Neural crest cell (in vitro differentiated cells): ENCODE measurements around the gene SIGLECL1. TPM values are rescaled to one million over a fixed set of nuclear protein-coding genes. Genes with fewer than 3 reads are reported as not detected.

Experiments
- DNase-seq: peaks from one replicate; pipeline ENCODE4 v3.0.0; 2021; ENCODE audit warnings: low read depth, mixed read lengths, low spot score
- H3K27ac Mint-ChIP-seq: one replicate; pipeline ENCODE4 v1.8.0; 2021; ENCODE audit warnings: mild to moderate bottlenecking, mixed read lengths; ENCODE audit not compliant: unreplicated experiment
- H3K27me3 Mint-ChIP-seq: 2 replicates; pipeline ENCODE4 v1.8.0; 2021; ENCODE audit warnings: low read depth, mild to moderate bottlenecking, mixed read lengths
- H3K36me3 Mint-ChIP-seq: 2 replicates; pipeline ENCODE4 v1.8.0; 2021; ENCODE audit warnings: low read depth, mild to moderate bottlenecking, mixed read lengths
- H3K4me1 Mint-ChIP-seq: 2 replicates; pipeline ENCODE4 v1.8.0; 2021; ENCODE audit warnings: mixed read lengths
- H3K4me3 Mint-ChIP-seq: one replicate; pipeline ENCODE4 v1.8.0; 2021; ENCODE audit warnings: mild to moderate bottlenecking, mixed read lengths
- H3K9me3 Mint-ChIP-seq: 2 replicates; pipeline ENCODE4 v1.8.0; 2021; ENCODE audit warnings: mixed read lengths
- CTCF ChIP-seq: fragments of 200-600 bp; sonication (generic); conservative IDR thresholded peaks from 2 replicates; pipeline ENCODE4 v1.5.0; 2021; ENCODE audit warnings: antibody characterized with exemption, mild to moderate bottlenecking
- total RNA-seq: library from RNA; stranded (reverse); gene quantifications from 2 replicates; pipeline ENCODE4 v1.2.1, GENCODE V29; 2021

Gene SIGLECL1
- total RNA-seq, 1 donor from 2014 or later: not detected

GRCh38 chr19:51242881-51243630, 7.8 kb upstream of the SIGLECL1 start:
- no peak for DNase-seq
- H3K4me3 Mint-ChIP-seq: no peak overlapping the region
- H3K36me3 Mint-ChIP-seq: no peaks in the 10 kb centered on the region
- no peak overlapping the region for H3K27ac Mint-ChIP-seq
- peaks cover 27% of the 10 kb centered on the region for H3K27me3 Mint-ChIP-seq
- no peaks in the 10 kb centered on the region for H3K9me3 Mint-ChIP-seq
- no peaks in the 10 kb centered on the region for H3K4me1 Mint-ChIP-seq
- TF ChIP-seq CTCF: no peak

GRCh38 chr19:51246164-51246552, 4.7 kb upstream of the SIGLECL1 start:
- no peak overlapping the region for H3K27ac Mint-ChIP-seq
- H3K9me3 Mint-ChIP-seq: no peaks in the 10 kb centered on the region
- no peaks in the 10 kb centered on the region for H3K36me3 Mint-ChIP-seq
- H3K4me3 Mint-ChIP-seq: no peak overlapping the region
- no peak for DNase-seq
- no peaks in the 10 kb centered on the region for H3K4me1 Mint-ChIP-seq
- peaks cover 16% of the 10 kb centered on the region for H3K27me3 Mint-ChIP-seq
- TF ChIP-seq CTCF: no peak

GRCh38 chr19:51247972-51248590, 2.8 kb upstream of the SIGLECL1 start:
- peaks cover 6% of the 10 kb centered on the region for H3K27me3 Mint-ChIP-seq
- no peak for DNase-seq
- no peak overlapping the region for H3K27ac Mint-ChIP-seq
- TF ChIP-seq CTCF: no peak
- no peaks in the 10 kb centered on the region for H3K36me3 Mint-ChIP-seq
- H3K4me1 Mint-ChIP-seq: no peaks in the 10 kb centered on the region
- H3K9me3 Mint-ChIP-seq: no peaks in the 10 kb centered on the region
- no peak overlapping the region for H3K4me3 Mint-ChIP-seq

DNA sequence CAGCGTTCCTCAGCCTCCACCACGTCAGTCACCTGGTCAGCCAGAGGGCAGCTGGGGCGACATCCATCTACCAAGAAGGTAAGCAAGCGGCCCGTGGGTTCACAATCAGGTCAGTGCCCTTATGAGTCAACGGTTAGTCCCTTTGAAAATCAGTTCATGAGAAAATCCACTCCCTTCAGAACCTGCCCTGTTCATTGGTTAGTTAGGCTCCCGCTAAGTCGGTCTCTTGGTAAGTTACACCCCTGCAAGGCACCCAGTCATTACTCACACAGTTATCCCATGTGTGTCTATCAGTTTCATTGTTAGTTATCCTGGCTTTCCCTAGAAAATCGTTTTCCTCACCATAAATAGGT, 564 bp downstream of the SIGLECL1 start:
- Mint-ChIP-seq H3K36me3 (no peaks in the 10 kb centered on the region), H3K9me3 (no peaks in the 10 kb centered on the region), H3K27me3 (peaks cover 10% of the 10 kb centered on the region), H3K4me3 (no peak overlapping the region), H3K27ac (no peak overlapping the region), H3K4me1 (no peaks in the 10 kb centered on the region)
- no peak for DNase-seq
- TF ChIP-seq CTCF: no peak

DNA sequence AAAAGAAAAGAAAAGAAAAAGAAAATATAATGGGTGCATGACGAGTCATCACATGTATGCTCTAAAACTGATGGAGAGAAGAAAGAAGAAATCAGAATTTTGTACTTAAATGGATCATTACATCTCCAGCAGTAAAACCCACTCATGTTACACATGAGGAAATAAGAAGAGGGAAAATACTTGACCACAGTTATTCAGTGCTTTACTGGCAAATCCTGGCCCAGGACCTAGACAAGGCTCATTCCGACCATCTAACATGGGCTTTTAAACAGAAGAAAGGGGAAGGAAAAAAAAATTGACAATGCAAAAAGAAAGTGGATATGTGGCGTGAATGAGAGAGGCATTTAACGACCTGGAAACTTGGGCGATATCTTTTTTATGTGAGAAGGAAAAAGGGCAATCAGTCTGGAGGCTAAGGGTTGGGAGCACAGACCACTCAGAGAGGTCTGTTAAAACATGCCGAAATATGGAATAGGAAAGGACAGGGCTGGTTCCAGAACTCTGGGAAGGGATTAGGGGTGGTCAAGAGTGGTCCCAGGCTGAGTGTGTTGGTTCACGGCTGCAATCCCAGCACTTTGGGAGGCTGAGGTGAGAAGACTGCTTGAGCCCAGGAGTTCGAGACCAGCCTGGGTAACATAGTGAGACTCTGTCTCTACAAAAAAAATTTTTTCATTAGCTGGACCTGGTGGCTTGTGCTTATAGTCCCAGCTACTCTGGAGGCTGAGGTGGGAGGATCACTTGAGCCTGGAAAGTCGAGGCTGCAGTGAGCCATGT, 1.6 kb downstream of the SIGLECL1 start:
- TF ChIP-seq CTCF: no peak
- Mint-ChIP-seq H3K9me3 (no peaks in the 10 kb centered on the region), H3K36me3 (no peaks in the 10 kb centered on the region), H3K4me1 (no peaks in the 10 kb centered on the region), H3K27ac (no peak overlapping the region), H3K4me3 (no peak overlapping the region), H3K27me3 (peaks cover 12% of the 10 kb centered on the region)
- DNase-seq: no peak
